Activated T-helper 17 cell treated with anti-CD3 and anti-CD28 coated beads, Interleukin-2, amount 50 U/mL, for 72 hours (primary cell): ENCODE results near the gene ACTL8. TPM values are rescaled to one million over a fixed set of nuclear protein-coding genes. Genes with fewer than 3 reads are reported as not detected.

ENCODE experiments used
- ATAC-seq: fragments of 150-1000 bp; cut with Tn5 transposase; replicated peaks from 2 replicates; pipeline ENCODE4 v1.10.0; 2021; ENCODE audit warnings: mild to moderate bottlenecking, moderate library complexity
- H3K27ac Mint-ChIP-seq: one replicate; pipeline ENCODE4 v1.8.0; 2022; ENCODE audit warnings: mixed read lengths
- H3K27me3 Mint-ChIP-seq: one replicate; pipeline ENCODE4 v1.8.0; 2022; ENCODE audit warnings: mixed read lengths
- H3K36me3 Mint-ChIP-seq: one replicate; pipeline ENCODE4 v1.8.0; 2022; ENCODE audit warnings: low read depth, mild to moderate bottlenecking, mixed read lengths
- H3K4me1 Mint-ChIP-seq: one replicate; pipeline ENCODE4 v1.8.0; 2022; ENCODE audit warnings: mixed read lengths
- H3K4me3 Mint-ChIP-seq: one replicate; pipeline ENCODE4 v1.8.0; 2022; ENCODE audit warnings: mild to moderate bottlenecking, mixed read lengths
- H3K9me3 Mint-ChIP-seq: one replicate; pipeline ENCODE4 v1.8.0; 2022; ENCODE audit warnings: mixed read lengths
- total RNA-seq, 2 donors: library from RNA; stranded (reverse); gene quantifications; one replicate each; pipeline ENCODE4 v1.2.3, GENCODE V29; 2022

The ACTL8 gene
- total RNA-seq, 2 donors from 2014 or later: 0.28 TPM; not detected in 1

DNA sequence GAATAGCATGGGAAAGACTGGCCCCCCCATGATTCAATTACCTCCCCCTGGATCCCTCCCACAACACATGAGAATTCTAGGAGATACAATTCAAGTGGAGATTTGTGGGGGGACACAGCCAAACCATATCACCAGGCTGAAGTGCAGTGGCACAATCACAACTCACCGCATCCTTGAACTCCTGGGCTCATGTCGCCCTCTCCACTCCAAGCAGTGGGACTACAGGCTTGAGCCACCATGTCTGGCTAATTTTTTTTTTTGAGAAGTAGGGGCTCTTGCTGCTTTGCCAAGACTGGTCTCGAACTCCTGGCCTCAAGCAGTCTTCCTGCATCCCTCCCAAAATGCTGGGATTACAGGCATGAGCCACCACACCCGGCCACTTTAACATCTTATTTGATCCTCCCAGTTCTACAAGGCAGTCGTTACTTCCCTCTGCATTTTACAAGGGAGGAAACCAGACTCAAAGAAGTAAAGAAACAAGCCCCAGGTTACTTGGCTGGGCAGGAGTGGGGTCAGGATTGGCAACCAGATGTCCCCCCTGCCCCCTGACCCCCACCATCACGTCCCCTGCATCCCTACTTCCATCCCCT is 26.9 kb upstream of the ACTL8 start:
- ATAC-seq: no peak
- Mint-ChIP-seq H3K27ac (no peak overlapping the region), H3K27me3 (peaks cover 9% of the 10 kb centered on the region), H3K36me3 (no peaks in the 10 kb centered on the region), H3K9me3 (no peaks in the 10 kb centered on the region), H3K4me1 (no peaks in the 10 kb centered on the region), H3K4me3 (no peak overlapping the region)

DNA sequence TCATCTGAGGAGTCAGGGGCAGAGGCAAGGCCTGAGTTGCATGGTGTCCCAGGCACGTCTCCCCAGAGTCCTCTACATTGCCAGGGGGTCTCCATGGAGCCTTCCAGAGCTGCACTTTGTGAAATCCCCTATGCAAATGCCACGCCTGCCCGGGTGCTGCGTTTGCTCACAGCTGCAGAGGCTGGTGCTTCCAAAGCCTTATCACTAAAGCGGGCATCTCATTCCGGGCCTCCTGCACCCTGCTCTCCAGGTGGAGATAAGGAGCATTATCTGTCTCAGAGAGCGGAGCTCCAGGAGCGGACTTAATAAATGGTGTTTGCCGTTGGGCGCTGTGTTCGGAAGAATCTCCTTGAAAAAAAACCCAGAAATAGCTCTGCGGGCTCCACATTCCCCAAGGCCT is 25.9 kb upstream of the ACTL8 start:
- H3K9me3 Mint-ChIP-seq: no peaks in the 10 kb centered on the region
- no peak overlapping the region for H3K4me3 Mint-ChIP-seq
- no peaks in the 10 kb centered on the region for H3K36me3 Mint-ChIP-seq
- no peak overlapping the region for H3K27ac Mint-ChIP-seq
- no peaks in the 10 kb centered on the region for H3K4me1 Mint-ChIP-seq
- peaks cover 4% of the 10 kb centered on the region for H3K27me3 Mint-ChIP-seq
- no peak for ATAC-seq

DNA sequence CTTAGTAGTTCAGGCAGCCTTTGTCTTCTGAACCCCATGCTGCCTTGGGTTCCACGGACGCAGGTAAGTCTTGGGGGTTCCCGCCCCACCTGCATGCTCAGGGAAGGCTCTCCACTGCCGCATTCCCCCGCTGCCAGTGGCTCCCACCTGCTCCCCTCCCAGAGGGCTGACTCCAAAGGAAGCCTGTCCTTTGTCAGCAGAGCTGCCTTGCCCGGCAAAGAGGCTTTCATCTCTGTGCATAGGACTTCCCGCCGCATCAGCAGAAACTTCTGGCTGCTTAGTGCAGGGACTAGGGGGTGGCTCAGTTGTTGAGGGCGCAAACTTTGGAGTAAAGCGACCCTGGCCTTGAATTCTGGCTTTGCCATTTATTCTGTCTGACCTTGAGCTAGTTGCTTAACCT is 25.2 kb upstream of the ACTL8 start:
- Mint-ChIP-seq H3K36me3 (no peaks in the 10 kb centered on the region), H3K4me3 (no peak overlapping the region), H3K27me3 (peaks cover 4% of the 10 kb centered on the region), H3K9me3 (no peaks in the 10 kb centered on the region), H3K27ac (no peak overlapping the region), H3K4me1 (no peaks in the 10 kb centered on the region)
- ATAC-seq: no peak

DNA sequence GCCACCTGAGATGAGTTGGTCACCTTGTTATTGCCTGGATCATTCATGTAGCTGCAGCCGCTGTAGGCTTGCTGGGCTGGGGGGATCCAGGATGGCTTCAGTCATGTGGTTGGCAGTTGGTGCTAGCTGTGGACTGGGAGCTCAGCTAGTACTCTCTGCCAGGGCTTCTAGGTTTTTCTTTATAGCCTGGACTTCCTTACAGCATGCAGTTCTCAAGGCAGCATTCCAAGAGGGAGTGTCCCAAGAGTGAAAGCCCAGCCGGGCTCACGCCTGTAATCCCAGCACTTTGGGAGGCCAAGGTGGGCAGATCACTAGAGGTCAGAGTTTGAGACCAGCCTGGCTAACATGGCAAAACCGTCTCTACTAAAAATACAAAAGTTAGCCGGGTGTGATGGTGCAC is 23.7 kb upstream of the ACTL8 start:
- ATAC-seq: no peak
- Mint-ChIP-seq H3K36me3 (no peaks in the 10 kb centered on the region), H3K9me3 (no peaks in the 10 kb centered on the region), H3K27ac (no peak overlapping the region), H3K4me3 (no peak overlapping the region), H3K27me3 (peaks cover 4% of the 10 kb centered on the region), H3K4me1 (no peaks in the 10 kb centered on the region)

DNA sequence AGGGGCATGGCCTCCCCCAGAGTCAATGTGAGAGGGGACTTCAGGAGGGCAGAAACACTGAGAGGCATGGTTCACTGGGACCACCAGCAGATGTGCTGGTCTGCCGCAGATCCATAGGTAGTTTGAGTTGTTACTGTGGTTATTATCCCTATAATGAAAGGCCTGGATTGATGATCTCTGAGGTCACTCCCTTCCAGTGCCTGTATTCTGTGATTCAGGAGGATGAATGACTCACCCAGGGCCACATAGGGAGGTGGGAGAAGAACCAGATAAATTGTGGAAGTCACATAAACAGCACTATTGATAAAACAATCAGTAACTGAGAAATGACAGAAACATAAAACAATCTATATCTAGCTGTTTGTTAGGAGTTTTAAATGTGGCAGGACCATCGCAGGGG is 22.7 kb upstream of the ACTL8 start:
- H3K27ac Mint-ChIP-seq: no peak overlapping the region
- no peaks in the 10 kb centered on the region for H3K4me1 Mint-ChIP-seq
- H3K27me3 Mint-ChIP-seq: peaks cover 5% of the 10 kb centered on the region
- no peaks in the 10 kb centered on the region for H3K36me3 Mint-ChIP-seq
- no peak overlapping the region for H3K4me3 Mint-ChIP-seq
- no peak for ATAC-seq
- no peaks in the 10 kb centered on the region for H3K9me3 Mint-ChIP-seq

DNA sequence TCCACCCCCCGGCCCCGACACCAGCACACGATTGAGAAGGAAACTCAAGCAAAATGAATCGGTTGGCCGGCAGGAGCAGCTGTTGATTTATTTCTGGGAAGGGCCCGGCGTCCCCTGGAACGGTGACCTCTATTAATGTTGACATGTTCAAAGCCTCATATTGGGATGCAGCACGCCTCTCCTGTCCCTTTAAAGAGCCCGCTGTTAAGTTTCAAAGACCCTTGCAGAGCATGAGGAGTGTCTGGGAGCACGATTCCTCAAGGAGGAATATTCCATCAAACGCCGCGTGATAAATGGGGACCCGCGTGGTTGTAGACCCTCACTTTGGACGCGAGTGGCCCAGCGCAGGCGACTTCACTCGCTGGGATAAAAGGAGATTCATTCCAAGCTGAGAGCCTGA is 21.5 kb upstream of the ACTL8 start:
- no peak for ATAC-seq
- no peak overlapping the region for H3K27ac Mint-ChIP-seq

DNA sequence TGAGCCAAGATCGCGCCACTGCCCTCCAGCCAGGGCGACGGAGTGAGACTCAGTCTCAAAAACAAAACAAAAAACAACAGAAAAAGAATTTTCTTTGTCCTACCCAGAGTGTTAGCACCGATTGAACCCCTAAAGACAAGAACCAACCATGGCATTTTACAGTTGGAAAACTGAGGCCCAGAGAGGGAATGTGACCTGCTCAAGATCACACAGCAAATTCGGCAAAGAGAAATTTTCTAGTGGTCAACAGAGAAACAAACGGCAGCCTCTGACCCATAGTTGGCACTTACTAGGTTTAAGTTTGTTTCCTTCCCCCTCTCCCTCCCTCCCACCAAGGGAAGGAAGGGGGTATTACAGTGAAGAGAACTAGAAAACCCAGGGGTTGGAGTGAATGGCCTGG is 20.5 kb upstream of the ACTL8 start:
- peaks cover 4% of the 10 kb centered on the region for H3K27me3 Mint-ChIP-seq
- H3K36me3 Mint-ChIP-seq: no peaks in the 10 kb centered on the region
- no peaks in the 10 kb centered on the region for H3K9me3 Mint-ChIP-seq
- H3K4me1 Mint-ChIP-seq: no peaks in the 10 kb centered on the region
- H3K27ac Mint-ChIP-seq: no peak overlapping the region
- H3K4me3 Mint-ChIP-seq: no peak overlapping the region
- no peak for ATAC-seq

More for the DNA sequence above, 21.5 kb upstream of the ACTL8 start:
- Mint-ChIP-seq H3K27me3 (peaks cover 4% of the 10 kb centered on the region), H3K9me3 (no peaks in the 10 kb centered on the region), H3K4me3 (no peak overlapping the region), H3K36me3 (no peaks in the 10 kb centered on the region), H3K4me1 (no peaks in the 10 kb centered on the region)

DNA sequence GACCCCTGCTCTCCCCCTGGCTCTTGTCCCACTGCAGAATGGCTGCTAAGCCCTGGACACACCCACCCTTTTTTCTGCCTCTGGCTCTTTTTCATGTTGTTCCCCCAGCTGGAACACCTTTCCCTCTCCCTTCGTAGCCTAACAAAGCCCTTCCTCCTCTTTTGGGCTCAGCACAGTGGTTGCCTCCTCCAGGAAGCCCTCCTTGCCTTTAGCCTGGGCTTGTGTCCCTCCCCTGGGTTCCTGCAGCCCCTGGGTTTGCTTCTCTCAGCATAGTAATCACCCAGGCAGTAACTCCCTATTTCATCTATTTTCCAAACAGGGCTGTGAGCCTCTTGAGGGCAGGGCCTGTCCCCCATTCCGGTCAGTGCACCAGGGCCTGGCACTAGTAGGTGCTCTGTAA is 19.8 kb upstream of the ACTL8 start:
- H3K4me1 Mint-ChIP-seq: no peaks in the 10 kb centered on the region
- H3K27me3 Mint-ChIP-seq: peaks cover 5% of the 10 kb centered on the region
- no peaks in the 10 kb centered on the region for H3K9me3 Mint-ChIP-seq
- ATAC-seq: no peak
- H3K36me3 Mint-ChIP-seq: no peaks in the 10 kb centered on the region
- no peak overlapping the region for H3K27ac Mint-ChIP-seq
- no peak overlapping the region for H3K4me3 Mint-ChIP-seq

DNA sequence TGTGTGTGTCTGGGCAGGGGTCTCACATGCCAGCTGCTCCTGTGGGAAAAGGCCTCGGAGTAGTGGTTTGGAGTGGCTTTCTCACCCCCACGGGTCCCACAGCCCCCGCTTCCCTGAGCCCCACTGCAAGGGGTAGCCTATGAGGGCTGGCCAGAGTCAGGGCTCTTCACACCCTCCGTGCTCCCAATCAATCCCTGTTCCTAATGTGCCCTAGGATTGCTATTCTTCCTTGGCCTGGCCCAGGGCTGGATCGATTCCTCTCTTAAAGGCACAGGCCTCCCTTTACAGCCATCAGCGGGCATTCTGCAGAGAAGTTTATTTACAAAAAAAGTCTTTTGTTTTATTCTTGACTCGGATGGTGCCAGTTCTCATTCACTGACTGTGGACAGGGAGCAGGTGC is 19.3 kb upstream of the ACTL8 start:
- Mint-ChIP-seq H3K4me3 (no peak overlapping the region), H3K27me3 (peaks cover 9% of the 10 kb centered on the region), H3K27ac (no peak overlapping the region), H3K4me1 (no peaks in the 10 kb centered on the region), H3K9me3 (no peaks in the 10 kb centered on the region), H3K36me3 (no peaks in the 10 kb centered on the region)
- ATAC-seq: no peak

DNA sequence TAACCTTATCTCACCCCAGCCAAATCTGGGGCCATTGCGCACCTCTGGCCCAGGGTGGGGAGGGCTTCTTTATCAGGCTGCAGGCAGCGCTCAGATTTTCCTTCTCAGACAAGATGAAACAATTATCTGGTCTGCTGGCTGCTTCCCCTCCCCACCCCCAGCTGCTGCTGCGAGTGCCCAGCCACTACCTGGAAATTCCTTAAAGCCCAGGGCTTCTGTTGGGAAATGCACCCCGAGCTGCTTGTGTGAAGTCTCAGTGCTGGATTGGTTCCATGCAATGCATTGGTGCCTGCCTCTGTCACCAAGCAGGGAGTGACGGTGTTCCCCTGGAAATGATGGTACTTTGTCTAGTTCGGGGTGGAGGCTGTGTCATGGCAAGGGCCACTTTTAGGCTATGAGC is 18.5 kb upstream of the ACTL8 start:
- ATAC-seq: no peak
- Mint-ChIP-seq H3K4me3 (no peak overlapping the region), H3K27me3 (peaks cover 12% of the 10 kb centered on the region), H3K9me3 (no peaks in the 10 kb centered on the region), H3K4me1 (no peaks in the 10 kb centered on the region), H3K36me3 (no peaks in the 10 kb centered on the region), H3K27ac (no peak overlapping the region)

DNA sequence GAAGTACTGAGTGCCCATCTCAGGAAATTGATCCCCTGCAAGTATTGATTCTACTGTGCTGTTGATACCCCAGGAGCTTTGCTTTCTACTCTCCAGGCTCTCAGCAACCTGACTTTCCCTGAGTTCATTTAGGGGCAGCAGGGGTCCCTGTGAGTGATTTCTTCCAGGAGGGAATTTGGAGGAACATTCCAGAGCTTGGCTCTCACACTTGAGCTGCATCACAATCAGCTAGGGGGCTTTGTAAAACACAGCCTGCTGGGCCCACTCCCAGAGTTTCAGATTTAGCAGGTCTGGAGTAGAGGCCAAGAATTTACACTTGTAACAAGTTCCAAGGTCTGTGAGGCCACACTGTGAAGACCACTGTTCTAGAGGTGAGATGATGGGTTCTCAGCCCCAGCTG is 16.1 kb upstream of the ACTL8 start:
- H3K4me3 Mint-ChIP-seq: no peak overlapping the region
- H3K9me3 Mint-ChIP-seq: no peaks in the 10 kb centered on the region
- H3K27me3 Mint-ChIP-seq: peaks cover 12% of the 10 kb centered on the region
- H3K27ac Mint-ChIP-seq: no peak overlapping the region
- H3K36me3 Mint-ChIP-seq: no peaks in the 10 kb centered on the region
- ATAC-seq: no peak
- no peaks in the 10 kb centered on the region for H3K4me1 Mint-ChIP-seq

DNA sequence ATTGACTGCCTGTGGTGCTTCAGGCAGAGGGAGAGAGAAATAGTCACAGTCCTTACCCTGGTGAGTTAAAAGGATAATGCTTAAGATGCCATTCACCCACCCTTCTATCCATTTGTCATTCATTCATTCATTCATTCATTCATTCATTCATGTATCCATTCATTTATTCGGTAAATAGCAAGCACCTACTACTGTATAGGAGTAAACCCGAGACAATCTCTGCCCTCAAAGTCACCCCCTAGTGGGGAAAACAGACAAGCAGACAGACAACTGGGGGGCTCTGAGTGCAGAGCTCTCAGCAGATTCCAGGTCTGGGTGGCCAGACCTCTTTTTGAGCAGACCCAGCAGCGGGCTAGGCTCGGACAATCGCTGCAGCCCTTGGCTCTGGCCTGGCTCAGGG is 14.1 kb upstream of the ACTL8 start:
- Mint-ChIP-seq H3K4me1 (no peaks in the 10 kb centered on the region), H3K9me3 (no peaks in the 10 kb centered on the region), H3K27ac (no peak overlapping the region), H3K36me3 (no peaks in the 10 kb centered on the region), H3K27me3 (peaks cover 15% of the 10 kb centered on the region), H3K4me3 (no peak overlapping the region)
- ATAC-seq: no peak

DNA sequence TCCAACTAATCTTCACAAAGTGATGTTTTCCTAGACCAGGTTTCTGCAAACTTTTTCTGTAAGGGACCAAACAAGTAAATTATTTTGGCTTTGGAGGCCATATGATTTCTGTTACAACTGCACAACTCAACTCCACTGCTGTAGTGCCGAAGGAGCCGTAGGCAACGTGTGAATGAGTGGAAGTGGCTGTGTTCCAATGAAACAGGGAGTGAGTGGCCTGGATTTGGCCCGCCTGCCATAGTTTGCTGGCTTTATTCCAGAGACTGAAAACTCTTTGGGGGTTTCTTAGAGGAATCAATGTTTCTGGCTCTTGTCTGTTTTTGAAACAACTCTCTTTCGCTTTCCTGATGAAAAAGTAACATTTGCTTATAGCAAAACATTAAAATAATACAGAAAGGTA is 12.6 kb upstream of the ACTL8 start:
- Mint-ChIP-seq H3K4me3 (no peak overlapping the region), H3K27me3 (peaks cover 13% of the 10 kb centered on the region), H3K27ac (no peak overlapping the region), H3K36me3 (no peaks in the 10 kb centered on the region), H3K9me3 (no peaks in the 10 kb centered on the region), H3K4me1 (no peaks in the 10 kb centered on the region)
- ATAC-seq: no peak

DNA sequence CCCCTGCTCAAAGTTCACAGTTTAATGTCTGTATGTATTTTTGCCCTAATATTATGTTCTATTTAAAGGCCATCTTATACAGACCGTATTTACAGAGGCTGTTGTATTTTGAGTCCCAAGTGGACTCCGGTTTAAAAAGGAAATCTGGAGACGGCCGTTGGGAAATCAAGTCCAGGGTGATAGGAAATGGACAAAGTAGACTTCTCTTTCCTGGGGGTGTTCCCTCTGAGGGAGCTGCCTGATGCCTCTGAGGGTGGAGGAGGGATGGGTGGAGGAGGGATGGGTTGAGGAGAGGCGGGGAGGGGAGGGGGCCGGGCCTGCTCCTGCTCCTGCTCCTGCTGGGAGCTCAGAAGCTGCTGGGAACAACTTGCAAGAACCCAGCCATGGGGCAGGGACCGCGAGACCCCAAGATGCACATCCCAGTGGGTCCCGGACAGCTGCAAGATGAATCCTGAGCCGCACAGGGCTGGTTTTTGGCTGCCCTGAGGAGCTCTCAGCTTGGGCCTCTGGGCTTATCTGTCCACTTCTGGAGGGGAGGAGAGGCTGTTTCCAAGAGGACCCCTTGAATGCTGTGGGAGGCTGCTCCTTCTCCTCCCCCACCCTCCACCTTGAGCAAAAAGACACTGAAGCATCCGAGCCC is 12.0 kb upstream of the ACTL8 start:
- Mint-ChIP-seq H3K4me3 (no peak overlapping the region), H3K27me3 (peaks cover 12% of the 10 kb centered on the region), H3K27ac (no peak overlapping the region), H3K4me1 (no peaks in the 10 kb centered on the region), H3K36me3 (no peaks in the 10 kb centered on the region), H3K9me3 (no peaks in the 10 kb centered on the region)
- no peak for ATAC-seq

DNA sequence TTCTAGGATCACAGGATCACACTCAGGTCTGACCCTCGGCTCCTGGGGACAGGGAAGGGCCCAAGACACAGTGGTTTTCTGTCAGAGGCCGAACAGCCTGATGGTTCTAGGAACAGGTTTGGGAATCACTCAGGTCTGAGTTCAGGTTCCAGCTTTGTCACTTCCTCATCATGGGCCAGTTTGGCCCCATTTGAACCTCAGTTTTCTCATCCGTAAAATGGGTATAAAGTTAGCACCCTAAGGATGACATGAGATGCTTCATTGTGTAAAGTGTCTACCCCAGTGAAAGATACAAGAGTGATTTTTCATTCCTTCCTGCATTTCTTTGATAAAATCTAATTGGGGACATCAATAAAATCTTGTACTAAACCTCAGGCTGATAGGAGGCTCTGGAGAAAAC is 11.2 kb upstream of the ACTL8 start:
- Mint-ChIP-seq H3K4me1 (no peaks in the 10 kb centered on the region), H3K27ac (no peak overlapping the region), H3K9me3 (no peaks in the 10 kb centered on the region), H3K27me3 (peaks cover 15% of the 10 kb centered on the region), H3K36me3 (no peaks in the 10 kb centered on the region), H3K4me3 (no peak overlapping the region)
- no peak for ATAC-seq
